ENCODE data around the gene MAP3K7CL.
A peak's percentile ranks its signal among the peaks of the same experiment; 100 is the strongest.
"Not testable (repeated sequence)": the region's sequence is repeated elsewhere in the genome, so short reads cannot be mapped to it uniquely, and the experiment has no call there.

The MAP3K7CL gene

GRCh38 chr21:29133796-29134195 is 3.4 kb downstream of the MAP3K7CL start:
- no peak for DNase-seq

DNA sequence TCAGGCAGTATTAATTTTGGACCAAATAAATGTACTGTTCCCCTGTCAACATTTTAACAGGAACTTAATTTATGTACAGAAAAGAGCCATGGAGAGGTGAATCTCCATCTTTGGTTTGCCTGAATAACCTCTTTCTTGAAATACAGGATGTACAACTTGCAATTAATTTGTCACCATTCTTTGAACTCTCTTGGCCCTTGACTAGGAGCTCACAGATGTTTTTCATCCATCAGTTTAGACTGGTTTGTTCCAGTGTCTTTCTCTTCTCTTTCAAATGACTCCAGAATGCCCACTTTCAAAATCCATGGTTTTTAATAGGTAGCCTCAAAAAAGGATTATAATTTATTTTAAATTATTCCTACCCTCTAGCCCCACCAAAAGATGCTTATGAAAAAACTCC is 5.0 kb downstream of the MAP3K7CL start:
- DNase-seq = no peak

DNA sequence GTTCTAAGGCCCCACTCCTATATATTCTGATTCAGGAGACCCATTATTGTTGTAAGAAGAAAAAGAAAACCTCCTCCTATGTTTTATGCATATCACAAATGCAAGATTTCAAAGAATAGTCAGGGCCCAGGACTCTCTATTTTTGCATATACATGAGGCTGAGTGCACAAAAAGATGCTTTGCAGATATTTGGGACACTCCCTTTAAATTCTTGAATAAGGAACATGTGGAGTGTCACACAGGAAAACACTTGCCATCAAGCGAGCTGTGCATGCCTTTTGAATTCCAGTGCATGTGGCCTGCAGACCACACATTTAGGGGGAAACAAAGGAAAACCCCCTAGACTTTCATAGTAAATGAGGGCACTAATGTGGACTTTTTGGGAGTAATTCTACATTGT is 5.6 kb downstream of the MAP3K7CL start:
- no peak for DNase-seq

- no peak for DNase-seq
These were observed 14.4 kb downstream of the MAP3K7CL start for GRCh38 chr21:29144736-29145353.

- no peak for DNase-seq
These were observed 14.9 kb downstream of the MAP3K7CL start for GRCh38 chr21:29145354-29145782.

DNA sequence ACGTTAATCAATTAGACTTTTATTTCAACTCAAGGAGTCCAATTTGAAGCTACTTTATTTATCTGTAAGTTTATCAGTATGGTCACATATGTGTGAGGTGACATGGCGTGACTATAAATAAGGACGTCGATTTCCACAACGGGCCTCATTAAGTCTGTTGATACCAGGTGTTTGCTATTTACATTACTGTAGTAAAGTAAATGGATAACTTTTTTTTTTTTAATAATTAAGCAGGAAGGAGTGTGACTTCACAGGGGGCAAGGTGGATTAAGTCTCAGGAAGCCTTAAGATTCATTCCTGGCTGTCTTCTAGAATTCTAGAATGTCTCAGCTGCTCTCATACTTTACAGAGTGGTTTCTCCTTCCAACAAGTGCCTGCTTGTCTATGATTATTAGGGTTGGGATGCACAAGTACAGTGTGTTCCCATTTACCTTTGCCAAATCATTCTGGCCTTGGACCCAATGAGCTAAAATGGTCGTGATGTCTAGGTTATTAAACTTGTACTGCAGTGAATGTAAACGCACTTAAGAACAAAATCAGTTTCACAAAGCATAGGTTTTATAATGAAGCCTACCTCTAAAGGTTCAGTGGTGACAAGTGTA is 15.5 kb downstream of the MAP3K7CL start:
- DNase-seq = no peak

GRCh38 chr21:29146726-29147125 is 16.3 kb downstream of the MAP3K7CL start:
- DNase-seq = no peak

- DNase-seq = no peak
These were observed 18.1 kb downstream of the MAP3K7CL start for GRCh38 chr21:29148530-29148929.

GRCh38 chr21:29149808-29150425 is 19.5 kb downstream of the MAP3K7CL start:
- DNase-seq = no peak

- no peak for DNase-seq
These were observed 21.5 kb downstream of the MAP3K7CL start for GRCh38 chr21:29151931-29152330.

DNA sequence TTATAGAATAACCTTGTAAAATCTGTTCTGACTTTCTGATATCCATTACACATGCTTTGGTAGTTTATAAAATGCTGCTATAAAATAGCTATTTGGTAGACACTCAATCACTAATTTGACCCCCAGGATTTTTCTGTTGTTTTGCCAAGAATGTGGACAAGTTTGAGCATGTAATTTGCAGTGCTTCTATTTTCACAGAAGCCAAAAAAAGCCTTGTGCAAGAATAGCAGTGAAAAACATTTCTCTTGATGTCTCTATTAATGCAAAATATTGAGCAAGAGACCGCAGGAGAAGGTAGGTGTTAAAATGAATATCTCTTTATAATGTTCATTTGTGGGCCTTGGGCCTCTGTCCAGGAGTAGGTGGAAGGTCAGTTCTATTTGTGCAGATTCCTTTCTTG is 22.5 kb downstream of the MAP3K7CL start:
- no peak for DNase-seq

DNA sequence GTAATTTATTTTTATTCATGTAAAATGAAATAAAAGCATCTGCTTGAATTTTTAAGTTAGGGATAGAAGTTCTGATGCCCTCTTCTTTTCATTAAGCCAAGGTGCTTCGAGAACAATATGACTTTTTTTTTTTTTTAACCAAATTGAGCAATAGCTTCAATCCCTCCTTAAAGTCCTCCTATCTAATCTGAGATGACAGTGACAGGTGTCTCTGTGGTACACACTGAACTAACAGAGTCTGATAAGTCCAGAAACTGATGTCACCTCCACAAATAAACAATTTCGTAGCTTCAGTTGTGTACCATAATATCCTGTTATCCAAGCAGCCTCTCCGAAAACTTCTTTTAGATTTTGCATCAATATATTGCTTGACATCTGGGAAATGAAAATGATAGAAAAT is 23.8 kb downstream of the MAP3K7CL start:
- no peak for DNase-seq

GRCh38 chr21:29155118-29155932 is 24.9 kb downstream of the MAP3K7CL start:
- no peak for DNase-seq

DNA sequence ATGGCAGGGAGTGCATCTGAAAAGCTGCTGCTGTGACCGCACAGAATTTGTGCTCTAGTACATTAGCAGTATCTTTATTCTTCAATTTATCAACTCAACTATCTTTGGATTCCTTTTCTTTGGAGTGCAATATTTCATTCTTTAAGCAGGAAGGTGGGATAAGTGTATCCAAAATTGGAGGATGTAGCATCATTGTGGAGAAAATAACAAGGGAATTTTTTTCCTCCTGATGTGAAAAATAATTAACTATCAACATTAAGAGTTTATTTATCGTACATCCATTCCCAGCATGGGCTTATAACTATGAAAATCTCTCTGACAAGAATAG is 25.5 kb downstream of the MAP3K7CL start:
- DNase-seq = no peak

DNA sequence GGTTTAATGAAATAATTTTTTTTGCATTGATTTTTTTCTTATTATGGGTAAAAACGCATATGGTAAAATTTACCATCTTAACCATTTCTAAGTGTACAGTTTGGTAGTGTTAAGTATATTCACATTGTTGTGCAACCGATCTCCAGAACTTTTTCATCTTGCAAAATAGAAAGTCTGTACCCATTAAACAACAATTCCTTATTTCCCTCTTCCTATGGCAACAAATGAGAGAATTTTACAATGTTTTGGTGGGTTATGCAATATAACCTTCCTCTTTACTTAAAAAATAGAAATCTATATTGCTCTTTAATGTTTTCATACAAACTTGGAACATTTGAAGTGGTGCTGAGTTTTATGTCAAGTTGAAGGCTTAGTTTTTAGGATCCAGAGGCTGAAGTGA is 26.6 kb downstream of the MAP3K7CL start:
- no peak for DNase-seq

- no peak for DNase-seq
These were observed 29.4 kb downstream of the MAP3K7CL start for GRCh38 chr21:29159842-29160241.

DNA sequence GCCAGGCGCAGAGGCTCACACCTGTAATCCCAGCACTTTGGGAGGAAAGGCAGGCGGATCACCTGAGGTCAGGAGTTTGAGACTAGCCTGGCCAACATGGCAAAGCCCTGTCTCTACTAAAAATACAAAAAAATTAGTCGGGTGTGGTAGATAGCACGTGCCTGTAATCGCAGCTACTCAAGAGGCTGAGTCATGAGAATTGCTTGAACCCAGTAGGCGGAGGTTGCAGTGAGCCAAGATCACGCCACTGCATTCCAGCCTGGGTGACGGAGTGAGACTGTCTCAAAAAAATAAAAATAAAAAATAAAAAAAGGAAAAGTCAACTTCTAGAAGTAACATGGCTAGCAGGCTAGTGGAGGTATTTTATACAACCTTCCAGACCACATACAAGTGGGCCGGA is 32.4 kb downstream of the MAP3K7CL start:
- DNase-seq = not testable (repeated sequence)

- DNase-seq = no peak
These were observed 33.1 kb downstream of the MAP3K7CL start for GRCh38 chr21:29163341-29164115.

- DNase-seq = peak; percentile 41
These were observed 34.0 kb downstream of the MAP3K7CL start for GRCh38 chr21:29164323-29164942.

GRCh38 chr21:29166323-29166722 is 35.9 kb downstream of the MAP3K7CL start:
- no peak for DNase-seq

GRCh38 chr21:29166853-29167252 is 36.4 kb downstream of the MAP3K7CL start:
- no peak for DNase-seq

DNA sequence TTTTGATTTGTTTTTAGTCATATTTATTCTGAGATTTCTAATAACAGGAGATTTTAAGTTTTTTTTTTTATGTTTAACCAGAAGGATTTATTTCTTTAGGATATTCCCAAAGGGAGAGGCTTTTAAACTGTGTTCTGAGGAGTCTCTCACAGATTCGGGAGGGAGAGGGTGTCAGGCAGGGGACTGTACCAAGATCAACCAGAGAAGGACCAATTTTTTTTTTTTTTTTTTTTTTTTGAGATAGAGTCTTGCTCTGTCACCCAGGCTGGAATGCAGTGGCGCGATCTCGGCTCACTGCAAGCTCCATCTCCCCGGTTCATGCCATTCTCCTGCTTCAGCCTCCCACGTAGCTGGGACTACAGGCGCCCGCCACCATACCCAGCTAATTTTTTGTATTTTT is 37.0 kb downstream of the MAP3K7CL start:
- not testable (repeated sequence) for DNase-seq

GRCh38 chr21:29168891-29169315 is 38.5 kb downstream of the MAP3K7CL start:
- no peak for DNase-seq

Measured in COR-L47 (cell line).